Coronary artery (tissue), 2 donors: ENCODE results near the gene CWC27.

Source experiments
- DNase-seq: peaks from one replicate; pipeline ENCODE4 v3.0.0-alpha.2; 2017; ENCODE audit warnings: low spot score
- H3K27ac ChIP-seq, 2 donors: fragments of 200-600 bp; sonication (generic); one replicate each; pipeline ENCODE4 v1.5.1; 2016 to 2019
- H3K4me3 ChIP-seq: fragments of 200-600 bp; sonication (generic); 2 replicates; pipeline ENCODE4 v1.5.1; 2016; ENCODE audit warnings: mild to moderate bottlenecking, moderate library complexity
- CTCF ChIP-seq: fragments of 200-600 bp; sonication (generic); IDR thresholded peaks from one replicate; pipeline ENCODE4 v1.5.1; 2019; ENCODE audit warnings: antibody characterized with exemption

CWC27 gene

GRCh38 chr5:64949331-64949730 is 180.6 kb downstream of the CWC27 start:
- no peak for DNase-seq
- H3K4me3 ChIP-seq, result no peak overlapping the region
- no peak overlapping the region for H3K27ac ChIP-seq
- no peak for TF ChIP-seq CTCF

GRCh38 chr5:64952951-64953673 is 184.4 kb downstream of the CWC27 start:
- no peak for DNase-seq
- no peak for TF ChIP-seq CTCF
- no peak overlapping the region for H3K27ac ChIP-seq
- H3K4me3 ChIP-seq, result no peak overlapping the region

- DNase-seq, result no peak
- H3K4me3 ChIP-seq, result no peak overlapping the region
- TF ChIP-seq CTCF, result no peak
- no peak overlapping the region for H3K27ac ChIP-seq
These were observed 185.8 kb downstream of the CWC27 start for GRCh38 chr5:64954518-64954917.

- Histone ChIP-seq H3K4me3 (no peak overlapping the region), H3K27ac (no peak overlapping the region)
- TF ChIP-seq CTCF, result no peak
- no peak for DNase-seq
These were observed 190.1 kb downstream of the CWC27 start for GRCh38 chr5:64958757-64959391.

- no peak for DNase-seq
- no peak overlapping the region for H3K27ac ChIP-seq
- no peak overlapping the region for H3K4me3 ChIP-seq
- TF ChIP-seq CTCF, result no peak
These were observed 194.5 kb downstream of the CWC27 start for GRCh38 chr5:64963278-64963677.

- no peak for TF ChIP-seq CTCF
- DNase-seq, result no peak
- Histone ChIP-seq H3K27ac (no peak overlapping the region), H3K4me3 (no peak overlapping the region)
These were observed 199.9 kb downstream of the CWC27 start for GRCh38 chr5:64968591-64969110.

- Histone ChIP-seq H3K27ac (no peak overlapping the region), H3K4me3 (no peak overlapping the region)
- no peak for TF ChIP-seq CTCF
- no peak for DNase-seq
These were observed 200.8 kb downstream of the CWC27 start for GRCh38 chr5:64969578-64969977.
